H9 (cell line): Measurements from ENCODE around the gene OSM. TPM values are rescaled to one million over a fixed set of nuclear protein-coding genes. Genes with fewer than 3 reads are reported as not detected.

Experiments
- DNase-seq: peaks from one replicate; pipeline ENCODE4 v3.0.0-alpha.2; 2017
- H2AFZ ChIP-seq: one replicate; pipeline ENCODE4 v1.6.1; 2013; ENCODE audit warnings: mild to moderate bottlenecking, low read length, control low read depth, moderate library complexity
- H2AK5ac ChIP-seq: 2 replicates; pipeline ENCODE4 v1.6.1; 2013; ENCODE audit warnings: low read length, control low read depth, mixed read lengths; ENCODE audit not compliant: insufficient read length
- H2BK120ac ChIP-seq: one replicate; pipeline ENCODE4 v1.6.1; 2013; ENCODE audit warnings: low read depth, mild to moderate bottlenecking, low read length, control low read depth, inconsistent platforms; ENCODE audit not compliant: poor library complexity, severe bottlenecking
- H2BK12ac ChIP-seq: 2 replicates; pipeline ENCODE4 v1.6.1; 2013; ENCODE audit warnings: low read length, control low read depth, mixed read lengths, low read depth; ENCODE audit not compliant: insufficient read length
- H2BK15ac ChIP-seq: 2 replicates; pipeline ENCODE4 v1.6.1; 2013; ENCODE audit warnings: low read depth, low read length, control low read depth
- H2BK20ac ChIP-seq: one replicate; pipeline ENCODE4 v1.6.1; 2013; ENCODE audit warnings: low read depth, mild to moderate bottlenecking, low read length, control low read depth, inconsistent platforms; ENCODE audit not compliant: poor library complexity, severe bottlenecking
- H2BK5ac ChIP-seq: 2 replicates; pipeline ENCODE4 v1.6.1; 2013; ENCODE audit warnings: low read length, control low read depth, mixed read lengths; ENCODE audit not compliant: insufficient read length
- H3K14ac ChIP-seq: 2 replicates; pipeline ENCODE4 v1.6.1; 2013; ENCODE audit warnings: low read length, control low read depth; ENCODE audit not compliant: insufficient read depth
- H3K18ac ChIP-seq: 2 replicates; pipeline ENCODE4 v1.6.1; 2013; ENCODE audit warnings: low read depth, mild to moderate bottlenecking, mixed read lengths, low read length, control low read depth; ENCODE audit not compliant: insufficient read length
- H3K23ac ChIP-seq: 2 replicates; pipeline ENCODE4 v1.6.1; 2013; ENCODE audit warnings: low read length, control low read depth, mixed read lengths, low read depth; ENCODE audit not compliant: insufficient read length
- H3K23me2 ChIP-seq: 2 replicates; pipeline ENCODE4 v1.6.1; 2013; ENCODE audit warnings: low read depth, mild to moderate bottlenecking, mixed read lengths, low read length, control low read depth; ENCODE audit not compliant: insufficient read length, poor library complexity, severe bottlenecking
- H3K27ac ChIP-seq: 2 replicates; pipeline ENCODE4 v1.5.1; 2013; ENCODE audit warnings: low read length, control low read depth, mixed read lengths, low read depth; ENCODE audit not compliant: insufficient read length
- H3K27me3 ChIP-seq: 2 replicates; pipeline ENCODE4 v1.6.1; 2013; ENCODE audit warnings: low read length, control low read depth, inconsistent platforms; ENCODE audit not compliant: insufficient read depth
- H3K4ac ChIP-seq: 2 replicates; pipeline ENCODE4 v1.6.1; 2013; ENCODE audit warnings: low read depth, mild to moderate bottlenecking, control low read depth, inconsistent platforms, low read length, moderate library complexity
- H3K4me1 ChIP-seq: 2 replicates; pipeline ENCODE4 v1.6.1; 2013; ENCODE audit warnings: low read length, control low read depth, inconsistent platforms; ENCODE audit not compliant: insufficient read depth
- H3K4me2 ChIP-seq: 2 replicates; pipeline ENCODE4 v1.6.1; 2013; ENCODE audit warnings: low read length, control low read depth, mixed read lengths; ENCODE audit not compliant: insufficient read length, insufficient read depth
- H3K56ac ChIP-seq: 2 replicates; pipeline ENCODE4 v1.6.1; 2013; ENCODE audit warnings: low read depth, mild to moderate bottlenecking, mixed read lengths, low read length, control low read depth; ENCODE audit not compliant: insufficient read length
- H3K79me1 ChIP-seq: 2 replicates; pipeline ENCODE4 v1.6.1; 2013; ENCODE audit warnings: low read depth, mild to moderate bottlenecking, moderate library complexity, low read length, control low read depth, inconsistent platforms; ENCODE audit not compliant: insufficient read depth, poor library complexity, severe bottlenecking
- H3K79me2 ChIP-seq: 2 replicates; pipeline ENCODE4 v1.6.1; 2013; ENCODE audit warnings: low read length, control low read depth, inconsistent platforms; ENCODE audit not compliant: insufficient read depth
- H3K9ac ChIP-seq: 2 replicates; pipeline ENCODE4 v1.6.1; 2013; ENCODE audit warnings: low read length, control low read depth, mixed read lengths; ENCODE audit not compliant: insufficient read length; ENCODE audit errors: extremely low read depth
- H3K9me3 ChIP-seq: one replicate; pipeline ENCODE4 v1.6.1; 2013; ENCODE audit warnings: low read depth, low read length, inconsistent platforms; ENCODE audit not compliant: control insufficient read depth
- H3T11ph ChIP-seq: one replicate; pipeline ENCODE4 v1.6.1; 2013; ENCODE audit warnings: mild to moderate bottlenecking, low read length, control low read depth, inconsistent platforms
- H4K20me1 ChIP-seq: one replicate; pipeline ENCODE4 v1.6.1; 2013; ENCODE audit not compliant: control insufficient read depth, insufficient read length, insufficient read depth
- H4K5ac ChIP-seq: 2 replicates; pipeline ENCODE4 v1.6.1; 2013; ENCODE audit warnings: low read depth, mild to moderate bottlenecking, mixed read lengths, low read length, control low read depth; ENCODE audit not compliant: insufficient read length
- H4K8ac ChIP-seq: replicated peaks from 2 replicates; pipeline ENCODE4 v1.6.1; 2013; ENCODE audit warnings: low read length, control low read depth, mixed read lengths, low read depth; ENCODE audit not compliant: insufficient read length
- H4K91ac ChIP-seq: 2 replicates; pipeline ENCODE4 v1.6.1; 2013; ENCODE audit warnings: low read depth, mild to moderate bottlenecking, moderate library complexity, mixed read lengths, low read length, control low read depth; ENCODE audit not compliant: insufficient read length
- H3K27ac Mint-ChIP-seq, 3 experiments: 2 replicates in 2 of 3; 3 replicates in 1 of 3; pipeline ENCODE4 v1.8.0; 2020 to 2021; ENCODE audit warnings: mixed read lengths in 3 of 3, mild to moderate bottlenecking in 1 of 3, moderate library complexity in 1 of 3
- H3K27me3 Mint-ChIP-seq: 2 replicates; pipeline ENCODE4 v1.8.0; 2021; ENCODE audit warnings: low read depth, mild to moderate bottlenecking, moderate library complexity, mixed read lengths
- H3K36me3 Mint-ChIP-seq, 3 experiments: 2 replicates in 2 of 3; 3 replicates in 1 of 3; pipeline ENCODE4 v1.8.0; 2020 to 2021; ENCODE audit warnings: low read depth in 3 of 3, mixed read lengths in 3 of 3; ENCODE audit not compliant: insufficient read depth in 1 of 3
- H3K4me1 Mint-ChIP-seq, 2 experiments: 2 replicates each; pipeline ENCODE4 v1.8.0; 2020; ENCODE audit warnings: mixed read lengths in 2 of 2
- H3K4me3 Mint-ChIP-seq, 2 experiments: 2 replicates in 1 of 2; 3 replicates in 1 of 2; pipeline ENCODE4 v1.8.0; 2020 to 2021; ENCODE audit warnings: mild to moderate bottlenecking in 2 of 2, mixed read lengths in 2 of 2, moderate library complexity in 1 of 2
- H3K9me3 Mint-ChIP-seq, 2 experiments: 2 replicates in 1 of 2; 3 replicates in 1 of 2; pipeline ENCODE4 v1.8.0; 2020; ENCODE audit warnings: mild to moderate bottlenecking in 2 of 2, mixed read lengths in 2 of 2, moderate library complexity in 1 of 2
- WGBS: extraction: QIAGEN DNeasy Blood & Tissue Kit; methylation state at CpG from one replicate; pipeline ENCODE4 v1.1.7; 2013; ENCODE audit warnings: missing lambda C conversion rate, low lambda C conversion rate, mixed read lengths; ENCODE audit not compliant: insufficient read length; ENCODE audit errors: extremely low coverage; 5-methylcytosine and 5-hydroxymethylcytosine counted together
- total RNA-seq: library from RNA; stranded (reverse); gene quantifications from 2 replicates; pipeline ENCODE4 v1.2.1, GENCODE V29; 2021
- TF ChIP-seq, protein P1 (sequence below): fragments of 200-600 bp; sonication (generic); conservative IDR thresholded peaks from 3 replicates; pipeline ENCODE4 v1.8.0; 2021; ENCODE audit warnings: antibody characterized with exemption, mild to moderate bottlenecking

OSM gene
- total RNA-seq, 1 experiment from 2014 or later: not detected

DNA sequence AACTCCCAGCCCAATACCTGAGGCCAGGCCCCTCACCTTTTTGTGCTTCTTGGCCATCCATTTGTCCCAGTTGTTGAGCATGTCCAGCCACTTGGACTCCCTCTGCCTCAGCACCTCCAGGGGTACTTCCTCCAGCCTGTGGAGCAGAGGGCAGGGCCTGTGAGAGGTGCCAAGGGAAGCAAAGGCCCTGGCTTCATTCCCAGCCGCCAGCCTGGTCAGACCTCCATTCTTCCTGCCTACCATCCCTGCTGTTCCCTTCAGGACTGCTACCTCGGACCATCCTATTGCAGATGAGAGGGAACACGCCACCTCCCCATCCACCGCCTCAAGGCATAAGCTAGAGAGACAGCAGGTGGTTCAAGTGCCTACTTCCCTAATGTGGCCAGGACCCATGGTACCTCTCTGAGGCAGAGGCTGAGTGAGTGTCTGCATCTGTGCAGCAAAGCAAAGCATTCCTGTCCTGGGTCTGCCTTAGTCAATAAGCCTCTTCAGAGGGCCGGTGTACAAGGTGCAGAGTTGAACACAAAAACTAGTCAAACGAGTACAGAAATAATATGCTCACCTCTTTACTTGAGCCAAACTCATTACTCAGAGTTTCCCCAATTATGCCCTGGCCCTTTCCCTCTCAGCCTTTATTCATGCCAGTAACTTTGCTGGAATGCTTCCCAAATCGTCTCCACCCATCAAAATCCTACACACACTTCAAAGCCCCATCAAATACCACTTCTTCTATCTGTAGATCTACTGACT is 38.0 kb upstream of the OSM start:
- Mint-ChIP-seq H3K4me3 (no peak overlapping the region), H3K27me3 (no peaks in the 10 kb centered on the region; the same call in 1 of the 2 replicates), H3K27ac (no peak overlapping the region), H3K36me3 (peaks cover 0 to 5% (median 0%) of the 10 kb centered on the region in 3 experiments; a peak in 1 of 7 replicates), H3K9me3 (no peaks in the 10 kb centered on the region), H3K4me1 (peaks cover 4 to 8% of the 10 kb centered on the region in 2 experiments; a peak in 3 of 4 replicates)
- Histone ChIP-seq H2BK120ac (no peak overlapping the region), H3K56ac (no peak overlapping the region), H3K23ac (no peak overlapping the region), H3K4me1 (no peaks in the 10 kb centered on the region), H3K14ac (no peak overlapping the region), H3K79me1 (no peaks in the 10 kb centered on the region), H3T11ph (no peak overlapping the region), H4K91ac (no peak overlapping the region), H3K27ac (no peak overlapping the region), H2AFZ (no peak overlapping the region), H2BK20ac (no peak overlapping the region), H3K18ac (no peak overlapping the region), H4K20me1 (no peaks in the 10 kb centered on the region), H3K23me2 (no peaks in the 10 kb centered on the region), H3K27me3 (no peaks in the 10 kb centered on the region), H3K79me2 (no peaks in the 10 kb centered on the region), H4K5ac (no peak overlapping the region), H2BK5ac (no peak overlapping the region), H3K9me3 (no peaks in the 10 kb centered on the region), H2BK12ac (no peak overlapping the region), H2AK5ac (no peak overlapping the region), H3K4ac (no peak overlapping the region), H3K4me2 (no peak overlapping the region), H2BK15ac (no peak overlapping the region), H4K8ac (no peak overlapping the region), H3K9ac (no peak overlapping the region)
- no peak for DNase-seq
- TF ChIP-seq, protein P1, sequence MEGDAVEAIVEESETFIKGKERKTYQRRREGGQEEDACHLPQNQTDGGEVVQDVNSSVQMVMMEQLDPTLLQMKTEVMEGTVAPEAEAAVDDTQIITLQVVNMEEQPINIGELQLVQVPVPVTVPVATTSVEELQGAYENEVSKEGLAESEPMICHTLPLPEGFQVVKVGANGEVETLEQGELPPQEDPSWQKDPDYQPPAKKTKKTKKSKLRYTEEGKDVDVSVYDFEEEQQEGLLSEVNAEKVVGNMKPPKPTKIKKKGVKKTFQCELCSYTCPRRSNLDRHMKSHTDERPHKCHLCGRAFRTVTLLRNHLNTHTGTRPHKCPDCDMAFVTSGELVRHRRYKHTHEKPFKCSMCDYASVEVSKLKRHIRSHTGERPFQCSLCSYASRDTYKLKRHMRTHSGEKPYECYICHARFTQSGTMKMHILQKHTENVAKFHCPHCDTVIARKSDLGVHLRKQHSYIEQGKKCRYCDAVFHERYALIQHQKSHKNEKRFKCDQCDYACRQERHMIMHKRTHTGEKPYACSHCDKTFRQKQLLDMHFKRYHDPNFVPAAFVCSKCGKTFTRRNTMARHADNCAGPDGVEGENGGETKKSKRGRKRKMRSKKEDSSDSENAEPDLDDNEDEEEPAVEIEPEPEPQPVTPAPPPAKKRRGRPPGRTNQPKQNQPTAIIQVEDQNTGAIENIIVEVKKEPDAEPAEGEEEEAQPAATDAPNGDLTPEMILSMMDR: no peak
- no CpG with 5 or more reads among the region's 7 CpGs for WGBS
